NCI-H345 treated with DMSO at 0.1 percent for 48 hours (cell line): ENCODE results near the gene TUT1.
"Not testable (repeated sequence)": the region's sequence is repeated elsewhere in the genome, so short reads cannot be mapped to it uniquely, and the experiment has no call there.

ENCODE experiments used
- DNase-seq: peaks from one replicate; lab custom pipeline; 2025; ENCODE audit not compliant: unreplicated experiment; lab: John Stamatoyannopoulos, UW

The TUT1 gene, protein sequence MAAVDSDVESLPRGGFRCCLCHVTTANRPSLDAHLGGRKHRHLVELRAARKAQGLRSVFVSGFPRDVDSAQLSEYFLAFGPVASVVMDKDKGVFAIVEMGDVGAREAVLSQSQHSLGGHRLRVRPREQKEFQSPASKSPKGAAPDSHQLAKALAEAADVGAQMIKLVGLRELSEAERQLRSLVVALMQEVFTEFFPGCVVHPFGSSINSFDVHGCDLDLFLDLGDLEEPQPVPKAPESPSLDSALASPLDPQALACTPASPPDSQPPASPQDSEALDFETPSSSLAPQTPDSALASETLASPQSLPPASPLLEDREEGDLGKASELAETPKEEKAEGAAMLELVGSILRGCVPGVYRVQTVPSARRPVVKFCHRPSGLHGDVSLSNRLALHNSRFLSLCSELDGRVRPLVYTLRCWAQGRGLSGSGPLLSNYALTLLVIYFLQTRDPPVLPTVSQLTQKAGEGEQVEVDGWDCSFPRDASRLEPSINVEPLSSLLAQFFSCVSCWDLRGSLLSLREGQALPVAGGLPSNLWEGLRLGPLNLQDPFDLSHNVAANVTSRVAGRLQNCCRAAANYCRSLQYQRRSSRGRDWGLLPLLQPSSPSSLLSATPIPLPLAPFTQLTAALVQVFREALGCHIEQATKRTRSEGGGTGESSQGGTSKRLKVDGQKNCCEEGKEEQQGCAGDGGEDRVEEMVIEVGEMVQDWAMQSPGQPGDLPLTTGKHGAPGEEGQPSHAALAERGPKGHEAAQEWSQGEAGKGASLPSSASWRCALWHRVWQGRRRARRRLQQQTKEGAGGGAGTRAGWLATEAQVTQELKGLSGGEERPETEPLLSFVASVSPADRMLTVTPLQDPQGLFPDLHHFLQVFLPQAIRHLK

GRCh38 chr11:62591448-62592145, at the start of gene TUT1:
Gene TUT1 (minus strand): TSS chr11:62591523. CDS start chr11:62591485, 38 bp downstream.
- peak; percentile 98 for DNase-seq

DNA sequence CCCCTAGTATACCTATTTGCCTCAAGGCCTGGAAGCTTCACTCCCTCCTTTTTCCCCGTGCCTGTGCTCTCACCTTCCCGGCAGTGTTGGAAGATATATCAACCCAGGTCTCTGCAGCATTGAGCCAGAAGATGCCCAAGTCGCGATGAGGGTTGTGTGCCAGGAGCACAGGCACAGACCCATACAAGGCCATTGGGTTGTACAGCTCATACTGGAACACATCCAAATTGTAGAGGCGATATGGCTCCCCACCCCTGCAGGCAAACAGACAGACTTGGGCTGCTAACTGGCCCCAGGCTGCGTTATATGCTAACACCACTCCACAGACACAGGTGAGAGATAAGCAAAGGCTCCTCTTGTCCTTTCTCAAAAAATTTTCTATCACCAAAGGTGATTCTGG, 41.2 kb upstream of the TUT1 start:
- no peak for DNase-seq

GRCh38 chr11:62627713-62628112, 36.4 kb upstream of the TUT1 start:
- no peak for DNase-seq

DNA sequence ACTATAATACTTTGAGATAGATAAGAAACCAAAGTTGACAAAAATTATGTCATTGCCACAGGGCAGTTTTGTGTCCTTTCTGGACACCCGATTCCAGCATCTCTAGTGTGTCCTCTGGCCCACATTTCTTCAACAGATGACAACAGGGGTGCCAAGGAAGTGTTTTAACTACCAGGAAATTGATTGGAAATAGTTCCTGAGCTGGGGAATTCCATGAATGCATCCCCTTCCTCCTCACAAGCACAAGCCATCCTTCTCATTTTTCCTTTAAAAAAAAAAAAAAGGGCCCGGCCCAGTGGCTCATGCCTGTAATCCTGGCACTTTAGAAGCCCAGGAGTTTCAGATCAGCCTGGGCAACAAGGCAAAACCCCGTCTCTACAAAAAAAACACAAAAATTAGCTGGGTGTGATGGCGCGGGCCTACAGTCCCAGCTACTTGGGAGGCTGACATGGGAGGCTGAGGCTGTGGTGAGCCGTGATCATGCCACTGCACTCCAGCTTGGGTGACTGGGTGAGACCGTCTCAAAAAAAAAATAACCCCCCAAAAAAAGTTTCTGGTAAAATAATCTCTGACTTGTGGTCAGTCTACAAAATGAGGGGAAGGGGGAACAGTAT, 31.3 kb upstream of the TUT1 start:
- DNase-seq: no peak

DNA sequence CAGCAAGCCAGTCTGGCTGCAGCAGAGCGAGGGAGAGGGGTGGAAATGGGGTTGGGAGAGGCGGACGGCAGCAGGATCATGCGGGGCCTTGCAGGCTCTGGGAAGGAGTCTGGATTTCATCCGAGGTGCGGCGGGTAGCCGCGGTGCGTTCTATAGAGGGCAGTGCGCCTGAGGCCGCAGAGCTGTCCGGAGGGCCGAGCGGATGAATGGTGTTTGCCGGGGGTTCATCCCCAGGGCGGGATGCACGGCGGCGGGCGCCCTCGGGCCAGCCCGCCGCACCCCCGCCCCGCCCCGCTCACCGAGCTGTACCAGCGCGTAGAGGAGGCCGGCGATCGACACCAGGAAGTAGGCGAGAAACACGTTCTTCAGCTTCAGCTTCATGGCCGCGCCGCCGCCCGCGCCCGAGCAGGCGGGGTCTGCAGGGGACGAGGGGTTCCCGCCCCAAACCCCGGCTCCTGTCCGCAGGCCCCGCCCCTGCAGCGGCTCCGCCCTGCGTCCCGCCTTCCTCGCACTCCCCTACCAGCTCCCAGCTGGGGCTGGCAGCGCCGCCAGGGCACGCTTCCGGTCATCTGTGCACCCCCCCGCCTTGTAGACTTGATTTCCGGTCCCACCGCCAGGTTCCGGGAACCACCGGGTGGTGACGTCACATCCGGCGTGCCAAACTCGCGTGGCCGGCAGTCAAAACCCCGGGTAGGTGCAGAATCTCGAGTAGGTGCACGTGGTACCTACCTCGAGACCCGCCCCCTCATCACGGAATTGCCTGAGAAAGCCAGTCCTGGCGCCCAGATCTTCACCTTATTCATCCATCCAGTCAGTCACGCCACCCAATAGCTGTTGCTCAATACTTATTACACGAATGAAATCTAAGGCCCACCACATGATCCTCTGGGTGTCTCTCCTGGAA, 30.5 kb upstream of the TUT1 start, which contains the start of gene B3GAT3:
B3GAT3 (minus strand) TSS at position 420 of the 904 bp plus-strand sequence; CDS start at position 381, 39 bp downstream.
- DNase-seq: peak; percentile 93

- no peak for DNase-seq
Observed at GRCh38 chr11:62621027-62621566, 29.8 kb upstream of the TUT1 start.

GRCh38 chr11:62616957-62617356, 25.6 kb upstream of the TUT1 start:
- DNase-seq: not testable (repeated sequence)

DNA sequence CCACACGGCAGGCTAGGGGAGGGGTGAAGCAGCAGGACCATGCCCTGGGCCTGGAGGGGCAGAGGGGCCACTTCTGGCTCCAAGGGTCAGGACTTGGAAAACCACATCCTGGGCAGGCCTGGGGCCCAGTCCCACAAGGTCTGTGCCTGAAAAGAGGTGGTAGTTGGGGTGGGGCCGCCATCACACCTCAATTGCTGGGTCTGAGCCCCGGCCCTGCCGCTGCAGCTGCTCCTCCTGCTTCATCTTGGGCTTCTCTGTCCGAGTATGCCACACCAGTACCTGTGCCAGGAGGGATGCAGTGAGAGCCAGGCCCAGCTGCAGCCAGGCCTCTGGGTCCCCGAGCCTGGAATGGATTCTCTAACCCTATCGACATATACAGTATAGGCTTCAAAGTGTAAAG, 24.2 kb upstream of the TUT1 start:
- no peak for DNase-seq

DNA sequence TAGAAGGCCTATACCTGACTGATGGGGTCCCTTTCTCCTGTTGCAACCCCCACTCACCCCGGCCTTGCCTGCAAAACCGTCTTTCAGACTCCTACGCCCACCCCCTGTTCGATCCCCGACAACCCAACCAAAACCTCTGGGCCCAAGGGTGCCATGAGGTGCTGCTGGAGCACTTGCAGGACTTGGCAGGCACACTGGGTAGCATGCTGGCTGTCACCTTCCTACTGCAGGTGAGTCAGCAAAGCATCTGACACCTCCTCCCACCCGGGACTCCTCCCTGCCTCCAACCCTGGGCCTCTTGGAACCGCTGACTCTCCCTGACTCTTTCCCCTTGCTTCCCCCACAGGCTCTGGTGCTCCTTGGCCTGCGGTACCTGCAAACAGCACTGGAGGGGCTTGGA, 23.0 kb upstream of the TUT1 start:
- no peak for DNase-seq

DNA sequence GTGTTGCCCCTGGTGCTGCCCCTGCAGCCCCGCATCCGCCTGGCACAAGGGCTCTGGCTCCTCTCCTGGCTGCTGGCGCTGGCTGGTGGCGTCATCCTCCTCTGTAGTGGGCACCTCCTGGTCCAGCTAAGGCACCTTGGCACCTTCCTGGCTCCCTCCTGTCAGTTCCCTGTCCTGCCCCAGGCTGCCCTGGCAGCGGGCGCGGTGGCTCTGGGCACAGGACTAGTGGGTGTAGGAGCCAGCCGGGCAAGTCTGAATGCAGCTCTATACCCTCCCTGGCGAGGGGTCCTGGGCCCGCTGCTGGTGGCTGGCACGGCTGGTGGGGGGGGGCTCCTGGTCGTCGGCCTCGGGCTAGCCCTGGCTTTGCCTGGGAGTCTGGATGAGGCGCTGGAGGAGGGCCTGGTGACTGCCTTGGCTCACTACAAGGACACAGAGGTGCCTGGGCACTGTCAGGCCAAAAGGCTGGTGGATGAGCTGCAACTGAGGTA, 22.0 kb upstream of the TUT1 start:
- DNase-seq: no peak

- DNase-seq: peak; percentile 40
Observed at GRCh38 chr11:62612366-62613290, 21.3 kb upstream of the TUT1 start, which contains the start of the genes EML3 and ROM1. Gene EML3 (minus strand): TSS chr11:62612775. CDS start chr11:62612457, 318 bp downstream. Gene ROM1 (plus strand): TSS chr11:62613257. CDS start chr11:62613282, 25 bp downstream.

GRCh38 chr11:62611705-62612365, 20.5 kb upstream of the TUT1 start:
- no peak for DNase-seq

- DNase-seq: no peak
Observed at GRCh38 chr11:62610814-62611704, 19.7 kb upstream of the TUT1 start.

- no peak for DNase-seq
Observed at GRCh38 chr11:62610403-62610802, 19.1 kb upstream of the TUT1 start.

DNA sequence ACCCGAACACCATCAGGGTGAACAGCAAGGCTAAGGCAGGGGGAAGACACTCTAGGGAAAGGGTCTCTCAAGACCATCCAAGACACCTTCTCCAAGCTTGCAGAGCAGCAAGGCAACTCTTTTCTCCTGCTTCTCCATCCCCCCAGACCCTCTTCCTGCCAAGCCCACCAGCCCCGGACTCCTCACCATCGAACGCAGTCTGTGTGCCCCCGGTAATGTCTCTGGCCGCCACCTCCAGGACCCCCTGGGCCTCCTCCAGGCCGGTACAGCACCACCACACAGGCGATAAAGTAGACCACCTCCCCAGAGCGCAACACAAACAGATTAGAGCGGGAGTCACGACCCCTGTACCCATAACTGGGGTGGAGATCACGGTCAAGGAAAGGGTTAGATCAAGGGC, 17.5 kb upstream of the TUT1 start:
- DNase-seq: no peak

- no peak for DNase-seq
Observed at GRCh38 chr11:62607714-62608113, 16.4 kb upstream of the TUT1 start.

- DNase-seq: no peak
Observed at GRCh38 chr11:62605902-62606301, 14.6 kb upstream of the TUT1 start.
